Stimulated activated CD8-positive, alpha-beta memory T cell treated with anti-CD3 and anti-CD28 coated beads, Interleukin-12 subunit alpha, Interleukin-12 subunit beta, amount 100 ng/mL, for 24 hours (primary cell): ENCODE results near the gene MARK4.

Experiments used
- DNase-seq: peaks from one replicate; pipeline ENCODE4 v3.0.0-alpha.2; 2020; ENCODE audit errors: extremely low read depth

Gene MARK4

DNA sequence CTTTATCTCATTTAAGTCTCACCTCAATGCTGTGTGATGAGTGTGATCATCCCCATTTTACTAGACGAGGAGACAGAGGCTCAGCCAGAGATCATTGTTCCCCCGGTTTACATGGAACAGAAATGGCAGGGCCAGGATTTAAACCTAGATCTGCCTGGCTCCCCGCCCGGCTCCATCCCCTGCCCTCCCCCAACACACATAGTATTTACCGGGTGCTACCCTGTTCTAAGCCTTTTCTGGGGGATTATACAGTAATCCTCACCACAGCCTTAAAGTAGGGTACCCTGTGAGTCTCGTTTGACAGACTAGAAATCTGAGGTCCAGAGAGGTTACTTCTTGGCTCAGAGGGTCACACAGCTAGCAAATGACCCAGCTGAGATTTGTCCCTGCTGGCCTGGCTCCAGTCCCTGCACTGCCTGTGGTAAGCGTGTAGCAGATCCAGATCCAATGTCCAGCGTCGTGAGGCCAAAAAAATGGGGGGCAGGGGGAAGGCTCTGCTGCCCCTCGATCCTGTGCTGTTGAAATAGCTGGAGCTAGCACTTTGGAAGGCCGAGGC is 85.7 kb downstream of the MARK4 start:
- DNase-seq = no peak

DNA sequence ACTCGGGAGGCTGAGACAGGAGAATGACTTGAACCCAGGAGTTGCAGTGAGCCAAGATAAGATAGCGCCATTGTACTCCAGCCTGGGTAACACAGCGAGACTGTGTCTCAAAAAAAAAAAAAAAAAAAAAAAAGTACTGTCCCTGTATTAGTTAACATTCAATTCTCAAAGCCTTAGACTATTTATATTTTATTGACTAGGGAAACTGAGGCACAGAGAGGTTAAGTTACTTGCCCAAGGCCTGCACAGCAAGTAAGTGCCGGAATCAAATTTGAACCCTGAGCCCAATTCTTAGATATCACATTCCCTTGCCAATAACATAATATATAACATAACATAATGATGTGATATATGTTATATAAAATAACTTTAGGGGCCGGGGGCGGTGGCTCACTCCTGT is 88.6 kb downstream of the MARK4 start:
- no peak for DNase-seq

GRCh38 chr19:45340232-45340898 is 89.3 kb downstream of the MARK4 start, which contains the start of gene KLC3:
Gene KLC3 (plus strand): TSS chr19:45340750. CDS start chr19:45345542, 4,792 bp downstream.
- DNase-seq = no peak

- no peak for DNase-seq
These were observed 89.9 kb downstream of the MARK4 start for GRCh38 chr19:45340899-45341453.

DNA sequence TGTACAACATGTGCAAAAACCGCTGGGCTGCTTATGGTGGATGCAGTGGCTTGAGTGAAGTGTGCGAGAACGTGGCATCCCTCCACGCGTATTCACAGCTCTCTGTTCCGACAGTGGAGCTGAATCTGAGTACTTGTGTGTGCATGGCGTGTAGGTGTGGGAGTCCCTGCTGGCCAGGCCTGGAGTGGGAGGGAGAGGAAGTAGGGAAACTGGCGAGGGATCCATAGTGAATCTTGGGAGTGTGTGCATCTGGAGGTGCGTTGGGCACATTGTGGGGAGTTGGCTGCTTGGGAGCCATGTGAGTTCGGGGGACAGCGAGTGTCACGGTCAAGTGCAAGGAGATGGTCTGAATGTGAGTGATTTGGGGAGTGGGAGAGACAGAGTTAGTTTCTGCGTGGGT is 91.8 kb downstream of the MARK4 start:
- no peak for DNase-seq

GRCh38 chr19:45344621-45345505 is 93.8 kb downstream of the MARK4 start:
- DNase-seq = no peak

GRCh38 chr19:45345506-45345860 is 94.4 kb downstream of the MARK4 start:
- no peak for DNase-seq

DNA sequence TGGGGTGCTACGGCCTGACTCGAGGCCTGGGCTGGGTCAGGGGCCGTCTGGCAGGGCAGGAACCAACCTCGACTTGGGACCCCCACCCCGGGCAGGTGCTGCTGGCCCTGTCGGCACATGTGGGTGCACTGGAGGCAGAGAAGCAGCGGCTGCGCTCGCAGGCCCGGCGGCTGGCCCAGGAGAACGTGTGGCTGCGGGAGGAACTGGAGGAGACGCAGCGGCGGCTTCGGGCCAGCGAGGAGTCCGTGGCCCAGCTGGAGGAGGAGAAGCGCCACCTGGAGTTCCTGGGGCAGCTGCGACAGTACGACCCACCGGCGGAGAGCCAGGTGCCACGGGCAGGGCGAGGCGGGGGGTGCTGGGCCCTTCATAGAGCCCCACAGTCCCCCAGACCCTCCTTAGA is 95.4 kb downstream of the MARK4 start:
- DNase-seq = no peak

- DNase-seq = no peak
These were observed 96.7 kb downstream of the MARK4 start for GRCh38 chr19:45347570-45348366.

GRCh38 chr19:45348367-45349125 is 97.5 kb downstream of the MARK4 start:
- DNase-seq = no peak

GRCh38 chr19:45349126-45349415 is 98.0 kb downstream of the MARK4 start:
- DNase-seq = no peak

DNA sequence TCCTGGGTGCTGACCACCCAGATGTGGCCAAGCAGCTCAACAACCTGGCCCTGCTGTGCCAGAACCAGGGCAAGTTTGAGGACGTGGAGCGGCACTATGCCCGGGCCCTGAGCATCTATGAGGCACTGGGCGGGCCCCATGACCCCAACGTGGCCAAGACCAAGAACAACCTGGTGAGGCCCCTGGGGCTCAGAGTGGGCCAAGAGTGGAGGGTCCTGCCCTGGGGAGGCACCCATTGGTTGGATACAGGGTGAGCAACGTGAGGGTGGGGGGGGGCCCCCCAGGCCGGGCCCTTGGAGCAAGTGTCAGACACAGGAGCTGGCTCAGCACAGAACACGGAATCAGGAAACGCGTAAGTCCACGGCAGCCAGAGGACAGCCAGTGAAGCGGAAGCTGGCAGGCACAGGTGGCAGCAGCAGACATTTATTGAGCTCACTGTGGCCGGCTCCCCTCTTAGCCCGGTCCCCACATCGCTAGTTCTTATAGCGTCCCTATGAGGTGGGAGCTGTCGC is 98.4 kb downstream of the MARK4 start:
- DNase-seq = no peak

DNA sequence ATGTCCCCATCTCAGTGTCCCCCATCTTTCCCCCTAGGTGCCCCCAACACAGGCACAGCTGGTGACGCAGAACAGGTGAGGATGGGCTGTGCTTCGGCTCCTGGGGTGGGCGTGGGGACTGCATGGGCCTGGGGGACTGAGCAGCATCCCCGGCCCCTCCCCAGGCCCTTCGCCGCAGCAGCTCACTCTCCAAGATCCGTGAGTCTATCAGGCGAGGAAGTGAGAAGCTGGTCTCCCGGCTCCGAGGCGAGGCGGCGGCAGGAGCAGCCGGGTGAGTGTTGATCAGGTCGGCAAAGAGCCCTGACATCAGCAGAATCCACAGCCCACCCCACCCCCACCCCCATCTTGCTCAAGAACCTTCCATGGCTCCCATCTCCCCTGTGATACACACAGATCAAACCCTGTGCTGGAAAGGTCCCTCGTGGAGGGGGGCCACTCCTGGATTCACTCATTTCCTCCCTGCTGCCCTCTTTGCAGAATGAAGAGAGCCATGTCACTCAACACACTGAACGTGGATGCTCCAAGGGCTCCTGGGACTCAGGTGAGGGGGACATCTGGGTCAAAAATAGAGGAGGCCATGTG is 99.5 kb downstream of the MARK4 start:
- DNase-seq = no peak

- DNase-seq = no peak
These were observed 100.4 kb downstream of the MARK4 start for GRCh38 chr19:45351401-45351952.

- DNase-seq = no peak
These were observed 101.0 kb downstream of the MARK4 start for GRCh38 chr19:45352062-45352461.

- DNase-seq = no peak
These were observed 101.4 kb downstream of the MARK4 start for GRCh38 chr19:45352471-45352870.

DNA sequence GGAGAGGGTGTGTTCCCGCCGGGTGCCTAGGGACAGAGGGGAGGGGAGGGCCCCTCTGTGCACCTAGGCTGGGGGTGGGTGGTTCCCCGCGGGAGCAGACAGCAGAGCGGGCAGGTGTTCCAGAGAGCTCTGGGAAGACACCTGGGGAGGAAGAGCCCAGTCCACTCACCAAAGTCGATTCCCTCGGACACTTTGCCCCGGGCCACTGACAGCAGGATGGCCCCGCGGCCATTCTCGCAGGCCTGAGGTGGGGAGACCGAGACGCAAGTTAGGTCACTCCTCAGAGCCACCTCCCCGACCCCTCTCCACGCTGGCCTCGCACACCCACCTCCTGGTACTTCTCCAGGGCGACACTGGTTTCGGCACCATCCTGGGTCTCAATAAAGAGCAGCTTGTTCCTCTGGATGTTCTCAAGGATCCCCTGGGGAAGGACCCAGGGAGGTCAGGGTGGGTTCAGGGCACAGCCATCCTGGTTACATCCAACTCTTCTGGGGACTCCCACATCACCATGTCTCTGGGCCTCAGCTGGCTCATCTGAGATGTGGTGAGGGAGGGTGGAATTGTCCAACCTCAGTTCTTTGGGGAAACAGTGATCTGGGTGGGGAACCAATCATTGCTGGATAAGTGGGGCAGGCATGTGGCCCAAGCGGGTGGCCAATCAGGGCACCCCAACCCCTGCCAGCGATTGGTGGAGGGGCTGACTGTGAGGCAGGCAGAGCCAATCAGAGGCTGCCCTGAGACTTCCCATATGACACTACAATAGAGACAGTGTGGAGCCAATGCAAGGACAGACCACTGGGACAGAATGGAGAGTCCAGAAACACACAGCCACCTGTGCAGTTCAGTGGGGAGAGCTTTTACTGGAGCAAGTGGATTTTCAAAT is 102.1 kb downstream of the MARK4 start:
- no peak for DNase-seq

DNA sequence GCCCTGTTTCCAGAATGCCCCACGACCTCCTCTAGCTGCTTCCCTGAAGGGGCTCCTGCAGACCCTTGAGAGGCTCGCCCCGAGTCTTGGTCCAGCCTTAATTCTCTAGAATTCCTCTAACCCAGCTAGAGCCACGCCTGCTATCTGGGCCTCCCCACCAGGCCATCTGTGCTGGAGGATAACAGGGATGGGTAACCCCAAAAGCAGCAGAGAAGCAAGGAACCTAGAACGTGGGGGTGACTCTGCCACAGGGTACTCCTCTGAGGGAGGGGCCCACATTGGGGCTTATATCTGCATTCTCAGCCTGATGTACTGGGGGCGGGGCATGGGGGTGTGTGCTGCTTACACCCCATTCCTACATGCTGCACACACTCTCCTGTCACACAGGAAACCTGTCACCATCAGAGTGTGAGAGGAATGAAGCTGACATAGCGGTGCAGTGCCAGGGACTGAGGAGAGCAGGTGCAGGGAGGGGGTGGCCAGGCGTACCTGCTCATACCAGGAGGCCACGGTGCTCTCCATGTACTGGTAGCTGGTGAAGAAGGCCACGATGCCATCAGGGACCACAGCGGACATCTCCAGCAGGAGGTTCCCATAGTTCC is 103.3 kb downstream of the MARK4 start:
- DNase-seq = no peak
